LHCN-M2 (cell line): ENCODE measurements around the gene SYT1. TPM values are rescaled to one million over a fixed set of nuclear protein-coding genes. Genes with fewer than 3 reads are reported as not detected.
A peak's percentile ranks its signal among the peaks of the same experiment; 100 is the strongest.

Experiments used
- DNase-seq: peaks from one replicate; pipeline ENCODE4 v3.0.0-alpha.2; 2012; ENCODE audit warnings: low read depth
- total RNA-seq: library from RNA; depleted of rRNA; stranded (reverse); fragments of >200 nt; gene quantifications from 2 replicates; pipeline ENCODE4 v1.2.3, GENCODE V29; 2014

The SYT1 gene
- total RNA-seq, 1 experiment from 2014 or later: 61.0 TPM

GRCh38 chr12:78891646-78892353 is 27.2 kb downstream of the SYT1 start:
- DNase-seq: no peak

GRCh38 chr12:78898416-78898815 is 33.8 kb downstream of the SYT1 start:
- peak; percentile 79 for DNase-seq

GRCh38 chr12:78914859-78915331 is 50.3 kb downstream of the SYT1 start:
- DNase-seq: peak; percentile 40

GRCh38 chr12:78916845-78917480 is 52.4 kb downstream of the SYT1 start:
- DNase-seq: peak; percentile 78

GRCh38 chr12:78917513-78917912 is 52.9 kb downstream of the SYT1 start:
- DNase-seq: no peak

GRCh38 chr12:78918268-78918667 is 53.7 kb downstream of the SYT1 start:
- DNase-seq: no peak

GRCh38 chr12:78928200-78929074 is 63.9 kb downstream of the SYT1 start:
- peak; percentile 77 for DNase-seq

GRCh38 chr12:78929075-78929418 is 64.5 kb downstream of the SYT1 start:
- no peak for DNase-seq

GRCh38 chr12:78931466-78931990 is 67.0 kb downstream of the SYT1 start:
- DNase-seq: no peak

GRCh38 chr12:78933014-78933413 is 68.4 kb downstream of the SYT1 start:
- DNase-seq: peak; percentile 51

GRCh38 chr12:78938341-78939084 is 73.9 kb downstream of the SYT1 start:
- no peak for DNase-seq

GRCh38 chr12:78949532-78949931 is 85.0 kb downstream of the SYT1 start:
- no peak for DNase-seq

- DNase-seq: peak; percentile 37
Measured at GRCh38 chr12:78951803-78952551, 87.4 kb downstream of the SYT1 start.

- no peak for DNase-seq
Measured at GRCh38 chr12:78952552-78952929, 88.0 kb downstream of the SYT1 start.

GRCh38 chr12:78958941-78959340 is 94.4 kb downstream of the SYT1 start:
- no peak for DNase-seq

GRCh38 chr12:78959556-78959955 is 95.0 kb downstream of the SYT1 start:
- DNase-seq: peak; percentile 67

- no peak for DNase-seq
Measured at GRCh38 chr12:78961171-78961570, 96.6 kb downstream of the SYT1 start.

- DNase-seq: peak; percentile 89
Measured at GRCh38 chr12:78963439-78964227, 99.1 kb downstream of the SYT1 start.

- DNase-seq: peak; percentile 52
Measured at GRCh38 chr12:78964521-78964920, 99.9 kb downstream of the SYT1 start.

GRCh38 chr12:78966062-78966461 is 101.5 kb downstream of the SYT1 start:
- no peak for DNase-seq
